HG03460 (cell line): ENCODE measurements around the gene RNF19B.
"Not testable (repeated sequence)": the region's sequence is repeated elsewhere in the genome, so short reads cannot be mapped to it uniquely, and the experiment has no call there.

Source experiments
- ATAC-seq: cut with Tn5 transposase; IDR thresholded peaks from one replicate; pipeline ENCODE4 v1.9.1; 2021; ENCODE audit not compliant: unreplicated experiment

RNF19B gene

DNA sequence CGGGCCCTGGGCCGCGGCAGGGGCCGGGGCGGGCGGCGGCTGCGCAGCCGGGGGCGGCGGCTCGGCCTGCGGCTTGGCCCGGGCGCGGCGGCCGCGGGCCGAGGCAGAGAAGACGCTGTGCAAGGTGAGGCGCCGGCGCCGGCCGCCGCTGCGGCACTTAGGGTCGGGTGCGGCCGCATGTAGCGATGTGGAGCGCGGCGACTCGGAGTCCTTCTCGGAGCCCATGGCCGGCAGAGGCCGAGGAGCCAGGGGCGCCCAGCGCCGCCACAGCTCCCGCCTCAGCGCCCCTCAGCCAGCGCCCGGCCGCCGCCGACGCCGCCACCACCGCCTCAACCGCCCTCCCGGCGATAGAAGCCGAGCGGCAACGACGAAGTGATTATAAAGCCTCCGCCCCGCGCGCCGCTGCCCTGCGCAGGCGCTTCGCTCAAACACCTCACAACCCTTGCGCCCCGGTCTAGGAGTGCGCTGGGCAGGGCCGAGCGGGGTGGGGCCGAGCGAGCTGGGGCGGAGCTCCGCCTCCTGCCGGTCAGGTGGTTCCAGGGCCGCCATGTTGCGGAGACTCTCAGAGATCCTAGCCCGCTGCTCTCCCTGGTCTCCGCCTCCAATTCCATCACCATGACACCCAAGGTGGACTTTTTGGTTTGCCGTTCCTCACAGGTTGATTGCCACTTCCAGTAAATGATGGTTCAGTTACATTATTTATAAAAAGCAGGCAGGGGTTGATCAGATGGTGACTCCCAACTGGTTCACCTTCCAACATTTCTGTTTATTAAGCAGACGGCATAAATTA is at the start of gene RNF19B:
Gene RNF19B (minus strand): TSS at position 349 of the 790 bp plus-strand sequence. CDS start 124 bp downstream, at position 225.
- ATAC-seq: peak; percentile 80

DNA sequence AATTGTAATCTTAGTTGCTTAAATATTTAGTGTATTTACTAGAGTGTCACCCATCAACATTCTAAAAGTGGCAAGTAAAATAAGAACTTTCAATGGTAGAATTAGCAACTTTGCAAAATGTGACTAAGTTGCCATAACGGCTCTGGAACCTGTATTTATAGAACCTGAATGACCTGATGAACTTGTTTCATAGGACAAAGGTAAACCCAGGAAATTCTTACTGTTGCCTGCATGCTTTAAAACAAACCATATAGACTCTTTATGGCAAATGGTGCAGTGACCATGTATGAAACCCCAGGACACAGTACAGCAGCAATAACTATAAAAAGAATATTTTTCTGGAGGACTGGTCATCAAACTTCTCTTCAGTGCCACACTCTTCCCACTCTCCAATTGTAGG is 49.2 kb upstream of the RNF19B start:
- no peak for ATAC-seq

DNA sequence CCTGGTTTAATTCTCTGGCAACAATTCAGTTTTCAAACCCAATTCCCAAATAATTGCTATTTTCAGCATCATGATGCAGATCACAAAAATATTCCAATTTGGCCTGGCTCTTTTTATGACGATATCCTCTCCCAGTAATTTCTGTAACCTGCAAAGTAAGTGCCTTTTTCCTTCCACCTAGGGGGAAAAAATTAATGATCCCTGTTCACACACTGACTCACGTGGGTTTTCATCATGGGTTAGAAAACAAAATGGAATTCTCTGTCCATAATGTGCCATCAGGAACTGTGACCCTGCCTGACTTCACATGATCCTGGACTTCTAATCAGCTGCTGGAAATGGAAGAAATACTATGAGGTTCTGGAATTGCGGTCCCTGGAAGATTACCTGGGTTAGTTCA is 47.6 kb upstream of the RNF19B start:
- ATAC-seq: no peak

DNA sequence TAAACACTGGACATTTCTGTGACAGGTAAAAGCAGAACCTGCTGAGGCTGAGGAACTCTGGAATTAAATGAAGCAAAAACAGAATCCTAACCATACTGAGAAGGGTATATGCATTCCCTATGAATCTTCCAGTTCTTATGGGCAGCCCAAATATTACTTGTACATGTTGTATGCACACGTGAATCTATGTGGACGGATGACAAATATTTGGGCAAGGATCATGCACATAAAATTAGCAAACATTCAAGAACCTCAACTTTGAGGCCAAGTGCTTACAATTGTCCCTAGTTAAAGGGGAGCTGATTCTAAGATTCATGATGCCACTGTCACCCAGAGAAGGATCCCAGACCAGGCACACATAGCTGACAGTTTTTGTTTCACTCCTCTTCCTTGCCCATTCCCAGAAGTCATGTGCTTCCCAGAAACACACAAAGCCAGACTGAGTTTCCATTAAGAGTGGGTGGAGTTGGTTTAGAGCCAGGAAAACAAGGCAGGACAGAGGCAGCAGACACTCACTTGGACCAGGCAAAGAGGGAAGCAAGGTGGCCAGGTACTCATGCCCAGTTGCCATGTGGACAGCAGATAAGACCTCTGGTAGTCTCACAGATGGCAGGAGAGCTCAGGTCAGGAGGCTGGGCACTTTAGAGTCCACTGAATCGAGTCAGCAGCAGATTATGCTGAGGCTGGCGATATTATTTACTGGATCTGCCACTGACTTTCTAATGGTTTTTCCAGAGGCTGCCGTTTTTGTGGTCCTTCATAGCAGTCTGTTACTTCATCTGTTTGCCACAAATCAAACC is 46.5 kb upstream of the RNF19B start:
- ATAC-seq: no peak

- ATAC-seq: no peak
Measured at GRCh38 chr1:33009561-33009960, 45.0 kb upstream of the RNF19B start.

DNA sequence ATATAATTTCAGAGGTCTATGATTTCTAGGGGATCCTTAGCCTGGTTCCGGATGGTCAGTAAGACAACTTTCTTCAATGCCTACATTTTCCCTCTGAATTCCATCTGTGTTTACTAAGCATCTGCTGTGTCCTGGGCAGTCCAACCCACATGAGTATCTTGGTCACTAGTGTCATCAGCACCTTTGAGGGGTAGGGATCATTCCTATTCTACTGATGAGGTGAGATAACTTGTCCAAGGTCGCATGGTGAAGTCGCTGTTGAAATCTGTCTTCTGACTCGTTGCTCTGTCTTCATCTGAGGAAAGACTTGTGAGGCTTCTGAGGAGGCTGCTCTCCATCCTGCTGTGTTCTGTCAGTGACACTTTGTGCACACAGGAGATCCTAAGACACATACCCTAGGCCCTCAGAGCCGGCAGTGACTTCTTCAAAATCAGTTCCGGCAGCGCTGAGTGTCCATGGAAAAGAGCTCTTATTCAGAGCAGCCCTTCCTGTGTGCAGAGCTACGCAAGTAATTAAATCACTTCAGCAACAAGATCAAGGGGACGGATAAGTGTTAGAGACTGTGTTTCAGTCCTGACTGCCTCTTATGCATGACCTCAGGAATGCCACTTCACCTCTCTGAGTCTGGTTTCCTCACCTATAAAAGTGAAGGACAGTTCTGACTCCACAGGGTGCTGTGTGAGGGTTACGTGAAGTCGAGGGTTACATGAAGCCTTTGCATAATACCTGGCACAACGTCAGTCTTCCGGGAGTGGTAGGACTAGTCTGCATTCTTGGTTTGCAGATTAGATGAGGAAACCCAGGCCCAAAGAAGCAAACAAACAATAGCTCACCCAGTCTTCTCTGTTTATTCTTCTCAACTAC is 43.7 kb upstream of the RNF19B start:
- no peak for ATAC-seq

DNA sequence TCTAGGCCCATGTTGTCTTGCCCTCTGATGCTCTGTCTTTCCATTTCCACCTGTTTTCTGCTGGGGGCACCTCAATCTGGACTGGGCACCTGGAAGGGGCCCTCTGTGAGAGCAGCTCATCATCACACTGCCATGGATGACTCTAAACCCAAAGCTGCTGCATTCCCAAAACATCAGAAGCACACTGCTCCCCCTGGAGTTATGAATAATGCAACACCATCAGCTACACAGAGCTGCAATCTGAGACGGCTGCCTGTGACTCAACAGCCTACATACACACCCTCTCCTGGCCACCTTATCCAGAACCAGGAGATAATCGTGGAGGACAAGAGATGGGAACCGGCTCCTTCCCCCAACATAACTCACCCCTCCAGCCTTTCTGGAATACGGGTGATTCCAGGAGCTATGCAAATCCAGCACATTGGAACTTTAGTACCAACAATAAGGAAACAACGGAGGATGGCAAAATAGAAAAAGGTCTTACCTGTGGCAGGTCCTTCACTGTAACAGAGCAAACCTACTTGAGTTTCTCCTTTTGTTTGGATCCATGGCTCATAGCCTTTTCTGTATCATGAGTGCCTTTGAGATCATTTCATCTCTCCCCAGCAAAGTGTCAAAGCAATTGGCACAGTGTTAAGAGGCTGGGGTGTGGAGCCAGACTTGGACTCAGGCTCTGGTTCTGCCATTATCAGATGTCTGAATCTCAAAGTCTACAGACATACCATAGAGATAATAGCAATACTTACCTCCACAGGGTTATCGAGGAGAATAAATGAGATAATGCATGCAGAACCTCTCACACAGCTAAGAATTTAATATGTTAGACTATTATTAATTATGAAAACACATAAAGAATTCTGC is 42.8 kb upstream of the RNF19B start:
- no peak for ATAC-seq

DNA sequence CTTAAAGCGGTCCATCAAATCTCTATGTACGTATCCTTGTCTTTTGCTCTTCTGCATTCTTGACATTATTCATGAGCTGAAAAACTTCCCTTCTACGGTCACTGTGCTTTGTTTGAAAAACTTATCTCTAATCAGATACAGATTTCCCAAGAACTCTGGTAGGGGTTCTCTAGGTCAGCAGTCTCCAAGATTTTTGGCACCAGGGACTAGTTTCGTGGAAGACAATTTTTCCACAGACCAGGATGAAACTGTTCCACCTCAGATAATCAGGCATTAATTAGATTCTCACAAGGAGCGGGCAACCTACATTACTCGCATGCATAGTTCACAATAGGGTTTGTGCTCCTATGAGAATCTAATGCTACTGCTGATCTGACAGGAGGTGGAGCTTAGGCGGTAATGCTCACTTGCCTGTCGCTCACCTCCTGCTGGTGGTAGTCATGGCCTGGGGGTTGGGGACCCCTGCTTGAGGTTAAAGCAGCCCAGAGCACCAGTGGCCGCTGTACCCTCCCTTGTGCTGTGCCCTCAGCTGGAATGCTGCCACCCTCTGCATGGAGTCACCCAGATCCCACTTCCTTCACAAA is 41.3 kb upstream of the RNF19B start:
- ATAC-seq: no peak

DNA sequence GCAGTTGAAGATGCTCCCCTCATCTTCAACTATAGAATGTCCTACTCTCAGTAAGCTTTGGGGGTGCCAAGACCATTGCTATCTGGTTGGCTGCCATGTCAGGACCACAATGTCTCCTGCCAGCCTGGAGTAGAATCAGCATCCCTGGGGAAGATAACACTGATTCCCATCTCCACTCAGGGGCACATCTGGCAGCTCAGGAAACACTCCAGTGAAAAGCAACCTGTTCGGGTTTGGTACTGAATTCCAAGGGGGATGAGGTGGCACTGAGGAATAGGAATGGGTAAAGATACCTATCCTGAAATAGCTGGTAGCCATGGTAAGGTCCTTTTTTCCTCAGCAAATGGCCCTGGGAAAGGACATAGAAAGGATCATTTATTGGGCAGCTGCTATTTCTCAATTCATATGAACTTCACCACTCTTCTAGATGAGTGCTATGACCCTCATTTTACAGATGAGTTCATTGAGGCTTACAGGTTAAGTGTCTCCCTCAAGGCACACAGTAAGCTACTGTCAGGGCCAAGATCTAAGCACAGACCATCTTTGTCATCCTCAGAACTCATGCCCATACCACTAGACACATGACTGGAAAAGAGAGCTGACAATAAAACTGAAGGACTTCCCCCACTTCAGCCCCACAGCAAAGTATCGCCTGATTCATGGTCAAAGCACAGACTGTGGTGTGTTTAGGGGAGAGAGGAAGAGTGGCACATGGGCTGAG is 40.7 kb upstream of the RNF19B start:
- no peak for ATAC-seq

- ATAC-seq: no peak
Measured at GRCh38 chr1:33004613-33005012, 40.0 kb upstream of the RNF19B start.

DNA sequence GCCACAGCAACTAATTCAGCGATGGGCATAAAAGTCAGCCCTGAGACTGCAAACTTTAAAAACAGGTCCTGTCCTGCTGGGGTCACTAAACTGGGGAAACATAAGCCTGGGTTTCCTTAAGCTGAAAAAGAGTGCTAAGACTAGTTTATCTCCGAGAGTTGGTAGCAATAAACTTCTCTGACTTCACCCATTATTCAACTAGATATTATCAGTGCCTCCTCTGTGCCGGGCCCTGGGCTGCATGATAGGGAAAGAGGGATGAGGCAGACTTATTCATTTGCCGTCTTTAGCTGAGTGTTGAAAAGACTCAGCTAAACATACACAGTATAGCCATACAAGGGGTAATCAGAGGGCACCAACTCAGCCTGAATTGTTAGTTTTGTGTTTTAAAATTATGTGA is 39.0 kb upstream of the RNF19B start:
- ATAC-seq: no peak

- ATAC-seq: no peak
Measured at GRCh38 chr1:33002006-33002405, 37.4 kb upstream of the RNF19B start.

GRCh38 chr1:33001282-33001681 is 36.7 kb upstream of the RNF19B start:
- ATAC-seq: no peak

DNA sequence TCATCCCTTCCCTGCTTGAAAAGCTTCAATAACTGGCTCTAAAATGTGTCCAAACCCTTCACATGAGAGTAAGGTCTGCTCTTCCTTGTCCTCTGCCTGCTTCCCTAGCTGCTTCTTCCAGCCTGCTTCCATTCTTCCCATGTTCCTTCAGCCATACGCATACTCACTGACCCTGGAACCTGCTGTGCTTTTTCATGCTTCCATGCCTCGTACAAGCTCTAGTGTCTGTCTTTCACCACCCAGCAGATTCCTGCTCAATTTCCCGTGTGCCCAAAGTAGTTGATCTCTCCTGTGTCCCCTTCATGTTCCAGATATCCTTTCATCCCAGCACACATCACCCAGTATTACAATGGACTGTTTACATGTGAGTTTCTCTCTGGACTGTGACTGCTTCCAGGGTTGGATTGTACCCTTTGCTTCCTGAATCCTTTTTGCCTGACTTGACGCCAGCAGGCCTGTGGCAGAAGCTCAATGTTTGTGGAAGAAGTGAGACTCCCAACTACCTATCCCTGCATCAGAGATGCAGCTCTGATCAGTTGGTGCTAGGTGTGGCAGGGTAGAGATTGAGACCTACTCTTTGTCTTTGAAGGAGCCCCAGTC is 35.9 kb upstream of the RNF19B start:
- ATAC-seq: no peak

DNA sequence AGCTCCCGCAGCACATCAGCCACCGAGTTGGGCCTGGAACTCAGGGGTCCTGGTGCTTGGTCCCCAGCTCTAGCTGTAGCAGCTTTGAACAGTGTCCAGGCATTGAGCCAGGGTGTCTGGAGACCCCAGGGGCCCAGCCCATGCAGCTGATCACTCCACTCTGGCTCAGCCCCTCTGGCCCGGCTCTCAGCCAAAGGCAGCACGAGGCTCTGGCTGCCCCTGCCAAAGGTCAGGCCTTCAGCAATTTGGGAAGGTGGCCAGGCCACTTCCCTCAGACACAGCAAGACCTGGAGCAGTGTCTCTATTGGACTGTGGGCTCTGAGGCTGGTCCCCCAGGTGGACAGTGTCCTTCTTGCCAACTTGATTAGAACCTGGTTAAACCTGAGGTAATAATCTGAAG is 34.4 kb upstream of the RNF19B start:
- ATAC-seq: no peak

DNA sequence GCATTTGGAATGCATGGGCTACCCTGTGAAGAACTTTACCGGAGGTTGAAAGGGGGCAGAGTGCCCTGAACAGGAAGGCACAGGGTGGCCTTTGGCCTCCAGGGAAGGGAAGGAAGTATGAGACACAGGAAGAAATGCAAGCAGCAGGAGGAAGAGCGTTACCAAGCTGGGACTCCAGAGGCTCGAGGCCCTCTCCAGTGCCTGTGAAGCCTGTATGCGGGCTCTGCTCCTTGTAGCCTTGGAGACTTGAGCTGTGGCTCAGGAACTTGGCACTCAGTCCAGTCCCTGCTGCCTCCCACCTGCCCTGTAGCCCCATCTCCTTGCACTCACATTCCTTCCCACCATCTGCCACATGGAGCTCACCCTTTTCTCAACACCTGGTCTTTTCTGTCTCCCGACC is 33.5 kb upstream of the RNF19B start:
- no peak for ATAC-seq

- no peak for ATAC-seq
Measured at GRCh38 chr1:32997381-32997891, 32.8 kb upstream of the RNF19B start.

DNA sequence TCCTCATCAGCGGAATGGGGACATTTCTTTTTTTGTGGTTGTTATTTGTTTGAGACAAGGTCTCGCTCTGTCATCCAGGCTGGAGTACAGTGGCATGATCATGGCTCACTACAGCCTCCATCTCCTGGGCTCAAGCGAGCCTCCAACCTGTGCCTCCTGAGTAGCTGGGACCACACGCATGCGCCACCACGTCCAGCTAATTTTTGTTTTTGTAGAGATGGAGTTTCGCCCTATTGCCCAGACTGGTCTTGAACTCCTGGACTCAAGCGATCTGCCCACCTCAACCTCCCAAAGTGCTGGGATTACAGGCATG is 28.7 kb upstream of the RNF19B start:
- ATAC-seq: not testable (repeated sequence)
